K562 (cell line): ENCODE measurements around the gene BMP6. TPM values are rescaled to one million over a fixed set of nuclear protein-coding genes. Genes with fewer than 3 reads are reported as not detected.

Experiments used
- BACH1 ChIP-seq: fragments of 200-800 bp; sonication (Bioruptor generic); IDR thresholded peaks from 2 replicates; pipeline ENCODE4 v1.6.1; 2016; ENCODE audit warnings: missing genetic modification characterization, missing compliant biosample characterization
- CEBPB ChIP-seq: fragments of 450-650 bp; IDR thresholded peaks from 2 replicates; pipeline ENCODE4 v1.6.1; 2016; ENCODE audit warnings: missing genetic modification characterization, missing compliant biosample characterization
- CHD7 ChIP-seq: fragments of 200-600 bp; sonication (generic); IDR thresholded peaks from one replicate; pipeline ENCODE4 v1.6.1; 2012; ENCODE audit warnings: mild to moderate bottlenecking, low read depth, low read length, inconsistent platforms
- EHMT2 ChIP-seq: fragments of 450-650 bp; IDR thresholded peaks from 2 replicates; pipeline ENCODE4 v1.6.1; 2018; ENCODE audit warnings: antibody characterized with exemption
- ELF4 ChIP-seq: fragments of 450-650 bp; formaldehyde crosslinking; IDR thresholded peaks from 2 replicates; pipeline ENCODE4 v1.4.0; 2022; ENCODE audit warnings: missing genetic modification characterization
- GTF2F1 ChIP-seq: IDR thresholded peaks from 2 replicates; pipeline ENCODE4 v1.6.1; 2011; ENCODE audit warnings: low read depth, low read length, improper control_type of control experiment
- MITF ChIP-seq: IDR thresholded peaks from 2 replicates; pipeline ENCODE4 v1.6.1; 2014; ENCODE audit warnings: antibody characterized with exemption
- MXI1 ChIP-seq: IDR thresholded peaks from 2 replicates; pipeline ENCODE4 v1.6.1; 2011; ENCODE audit warnings: low read depth, mild to moderate bottlenecking, improper control_type of control experiment, low read length
- PTBP1 ChIP-seq: fragments of 200-400 bp; formaldehyde crosslinking; IDR thresholded peaks from 2 replicates; pipeline ENCODE4 v1.6.1; 2017; ENCODE audit warnings: low read depth, low read length
- SLC30A9 ChIP-seq: fragments of 250-450 bp; sonication (Bioruptor Pico); IDR thresholded peaks from 2 replicates; pipeline ENCODE4 v1.8.0; 2022; ENCODE audit warnings: mild to moderate bottlenecking, moderate library complexity
- SMC3 ChIP-seq: conservative IDR thresholded peaks from 2 replicates; pipeline ENCODE4 v1.6.1; 2011; ENCODE audit warnings: low read depth, low read length, improper control_type of control experiment; ENCODE audit not compliant: insufficient read depth
- SPI1 ChIP-seq: IDR thresholded peaks from 2 replicates; pipeline ENCODE4 v1.6.1; 2011; ENCODE audit warnings: low read depth, low read length, control low read depth, borderline replicate concordance
- ZBED1 ChIP-seq: IDR thresholded peaks from 2 replicates; pipeline ENCODE4 v1.6.1; 2014
- ZNF175 ChIP-seq: fragments of 200-800 bp; sonication (Bioruptor generic); IDR thresholded peaks from 2 replicates; pipeline ENCODE4 v1.6.1; 2016; ENCODE audit warnings: low read depth, mild to moderate bottlenecking, missing genetic modification characterization, missing compliant biosample characterization
- ZNF384 ChIP-seq: IDR thresholded peaks from 2 replicates; pipeline ENCODE4 v1.6.1; 2012; ENCODE audit warnings: low read depth, low read length, improper control_type of control experiment
- ZNF445 ChIP-seq: fragments of 250-450 bp; sonication (Bioruptor Pico); IDR thresholded peaks from 2 replicates; pipeline ENCODE4 v1.4.0; 2020; ENCODE audit warnings: low read depth, mild to moderate bottlenecking, moderate library complexity
- polyA plus RNA-seq, 8 experiments: library from polyadenylated mRNA; depleted of rRNA in 4 of 8; stranded (reverse) in 5 of 8; unstranded in 3 of 8; fragments of >200 nt; fragmentation: Nextera tagmentation in 2 of 8; fragmentation: Illumina TruSeq in 1 of 8; extraction: Ambion mirVana in 2 of 8; extraction: Trizol in 1 of 8; gene quantifications; 2 replicates each; pipeline versions ENCODE4 v1.2.1 to v1.2.3, GENCODE V29; 2011 to 2014; ENCODE audit warnings: inconsistent platforms in 1 of 8, missing spikeins in 1 of 8
- total RNA-seq, 7 experiments: library from RNA; depleted of rRNA in 6 of 7; stranded (reverse); fragments of >200 nt in 6 of 7; fragmentation: Illumina TruSeq in 2 of 7; extraction: Trizol in 2 of 7; gene quantifications; 2 replicates each; pipeline versions ENCODE4 v1.2.1 to v1.2.3, GENCODE V29; 2011 to 2021; ENCODE audit warnings: low replicate concordance in 1 of 7

BMP6 gene
- total and polyA plus RNA-seq, 9 of the 15 experiments (the other 6 are each of a cell fraction or from before 2014, with no cell fraction given), result 0.01 to 0.13 (median 0.06) TPM; not detected in 3

GRCh38 chr6:7684076-7684475, 41.8 kb upstream of the BMP6 start (continued):
- TF ChIP-seq ZNF175, result no peak
- no peak for TF ChIP-seq SLC30A9
- TF ChIP-seq MITF, result no peak
- TF ChIP-seq EHMT2, result no peak
- TF ChIP-seq ZNF445, result no peak
- no peak for TF ChIP-seq SMC3
- TF ChIP-seq MXI1, result no peak
- TF ChIP-seq SPI1, result no peak
- no peak for TF ChIP-seq PTBP1
- no peak for TF ChIP-seq GTF2F1
- no peak for TF ChIP-seq ZNF384
- TF ChIP-seq CEBPB (tag), result no peak
- TF ChIP-seq CHD7, result no peak
- no peak for TF ChIP-seq ELF4 (CRISPR knock-in tag)
- TF ChIP-seq BACH1 (tag), result 0 out of 2 replicates have a peak, but pooled peaks have one; percentile 14
- TF ChIP-seq ZBED1, result no peak
